ENCODE results near the gene SEC61A2.

DNA sequence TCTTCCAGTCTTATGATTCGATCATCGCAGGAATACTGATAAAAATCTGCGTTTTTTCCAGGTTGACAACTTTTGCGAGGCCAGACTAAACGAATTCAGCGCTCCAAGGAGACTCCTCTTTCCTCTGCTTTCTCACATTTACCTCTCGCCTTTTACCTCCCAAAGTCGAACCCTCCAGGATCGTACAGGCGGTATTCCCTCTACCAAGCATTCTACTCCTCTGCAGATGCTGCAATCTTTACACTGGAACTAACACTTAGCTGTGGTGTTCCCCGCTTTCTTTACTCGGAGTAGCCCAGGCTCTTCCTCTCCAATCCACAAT lies 65.8 kb downstream of the SEC61A2 start:
- TF ChIP-seq RAD21 (conservative IDR thresholded peaks at IDR 0.05) (no peak), EZH2 (IDR thresholded peaks at IDR 0.05; ENCODE audit: borderline replicate concordance, insufficient read depth, low read length, poor library complexity, severe bottlenecking) (no peak), POLR2AphosphoS5 (IDR thresholded peaks at IDR 0.05) (no peak), TAF1 (IDR thresholded peaks at IDR 0.05; ENCODE audit: low read depth) (no peak), EP300 (conservative IDR thresholded peaks at IDR 0.05; ENCODE audit: poor library complexity, severe bottlenecking) (no peak), MXI1 (conservative IDR thresholded peaks at IDR 0.05; ENCODE audit: poor library complexity, severe bottlenecking) (no peak), SMC3 (conservative IDR thresholded peaks at IDR 0.05; ENCODE audit: poor library complexity) (no peak)
- TF ChIP-seq, protein P1, sequence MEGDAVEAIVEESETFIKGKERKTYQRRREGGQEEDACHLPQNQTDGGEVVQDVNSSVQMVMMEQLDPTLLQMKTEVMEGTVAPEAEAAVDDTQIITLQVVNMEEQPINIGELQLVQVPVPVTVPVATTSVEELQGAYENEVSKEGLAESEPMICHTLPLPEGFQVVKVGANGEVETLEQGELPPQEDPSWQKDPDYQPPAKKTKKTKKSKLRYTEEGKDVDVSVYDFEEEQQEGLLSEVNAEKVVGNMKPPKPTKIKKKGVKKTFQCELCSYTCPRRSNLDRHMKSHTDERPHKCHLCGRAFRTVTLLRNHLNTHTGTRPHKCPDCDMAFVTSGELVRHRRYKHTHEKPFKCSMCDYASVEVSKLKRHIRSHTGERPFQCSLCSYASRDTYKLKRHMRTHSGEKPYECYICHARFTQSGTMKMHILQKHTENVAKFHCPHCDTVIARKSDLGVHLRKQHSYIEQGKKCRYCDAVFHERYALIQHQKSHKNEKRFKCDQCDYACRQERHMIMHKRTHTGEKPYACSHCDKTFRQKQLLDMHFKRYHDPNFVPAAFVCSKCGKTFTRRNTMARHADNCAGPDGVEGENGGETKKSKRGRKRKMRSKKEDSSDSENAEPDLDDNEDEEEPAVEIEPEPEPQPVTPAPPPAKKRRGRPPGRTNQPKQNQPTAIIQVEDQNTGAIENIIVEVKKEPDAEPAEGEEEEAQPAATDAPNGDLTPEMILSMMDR (IDR thresholded peaks at IDR 0.05; ENCODE audit: poor library complexity, severe bottlenecking), result no peak
- TF ChIP-seq, protein P2, sequence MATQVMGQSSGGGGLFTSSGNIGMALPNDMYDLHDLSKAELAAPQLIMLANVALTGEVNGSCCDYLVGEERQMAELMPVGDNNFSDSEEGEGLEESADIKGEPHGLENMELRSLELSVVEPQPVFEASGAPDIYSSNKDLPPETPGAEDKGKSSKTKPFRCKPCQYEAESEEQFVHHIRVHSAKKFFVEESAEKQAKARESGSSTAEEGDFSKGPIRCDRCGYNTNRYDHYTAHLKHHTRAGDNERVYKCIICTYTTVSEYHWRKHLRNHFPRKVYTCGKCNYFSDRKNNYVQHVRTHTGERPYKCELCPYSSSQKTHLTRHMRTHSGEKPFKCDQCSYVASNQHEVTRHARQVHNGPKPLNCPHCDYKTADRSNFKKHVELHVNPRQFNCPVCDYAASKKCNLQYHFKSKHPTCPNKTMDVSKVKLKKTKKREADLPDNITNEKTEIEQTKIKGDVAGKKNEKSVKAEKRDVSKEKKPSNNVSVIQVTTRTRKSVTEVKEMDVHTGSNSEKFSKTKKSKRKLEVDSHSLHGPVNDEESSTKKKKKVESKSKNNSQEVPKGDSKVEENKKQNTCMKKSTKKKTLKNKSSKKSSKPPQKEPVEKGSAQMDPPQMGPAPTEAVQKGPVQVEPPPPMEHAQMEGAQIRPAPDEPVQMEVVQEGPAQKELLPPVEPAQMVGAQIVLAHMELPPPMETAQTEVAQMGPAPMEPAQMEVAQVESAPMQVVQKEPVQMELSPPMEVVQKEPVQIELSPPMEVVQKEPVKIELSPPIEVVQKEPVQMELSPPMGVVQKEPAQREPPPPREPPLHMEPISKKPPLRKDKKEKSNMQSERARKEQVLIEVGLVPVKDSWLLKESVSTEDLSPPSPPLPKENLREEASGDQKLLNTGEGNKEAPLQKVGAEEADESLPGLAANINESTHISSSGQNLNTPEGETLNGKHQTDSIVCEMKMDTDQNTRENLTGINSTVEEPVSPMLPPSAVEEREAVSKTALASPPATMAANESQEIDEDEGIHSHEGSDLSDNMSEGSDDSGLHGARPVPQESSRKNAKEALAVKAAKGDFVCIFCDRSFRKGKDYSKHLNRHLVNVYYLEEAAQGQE (IDR thresholded peaks at IDR 0.05; ENCODE audit: borderline replicate concordance), result no peak
